HG02981 (cell line): ENCODE measurements around the gene AUH.
A peak's percentile ranks its signal among the peaks of the same experiment; 100 is the strongest.
"Not testable (repeated sequence)": the region's sequence is repeated elsewhere in the genome, so short reads cannot be mapped to it uniquely, and the experiment has no call there.

ENCODE experiments used
- ATAC-seq: cut with Tn5 transposase; IDR thresholded peaks from one replicate; pipeline ENCODE4 v1.9.1; 2021; ENCODE audit warnings: mild to moderate bottlenecking, moderate library complexity; ENCODE audit not compliant: unreplicated experiment

AUH gene

GRCh38 chr9:91382298-91382697 is 20.6 kb upstream of the AUH start:
- ATAC-seq: no peak

- ATAC-seq: no peak
Measured at GRCh38 chr9:91379426-91379825, 17.7 kb upstream of the AUH start.

- ATAC-seq: no peak
Measured at GRCh38 chr9:91378695-91379127, 17.0 kb upstream of the AUH start.

- not testable (repeated sequence) for ATAC-seq
Measured at GRCh38 chr9:91378054-91378453, 16.3 kb upstream of the AUH start.

GRCh38 chr9:91376239-91376638 is 14.5 kb upstream of the AUH start:
- ATAC-seq: no peak

- ATAC-seq: no peak
Measured at GRCh38 chr9:91374939-91375338, 13.2 kb upstream of the AUH start.

- ATAC-seq: no peak
Measured at GRCh38 chr9:91371894-91372293, 10.2 kb upstream of the AUH start.

GRCh38 chr9:91370006-91370405 is 8.3 kb upstream of the AUH start:
- not testable (repeated sequence) for ATAC-seq

GRCh38 chr9:91364702-91365101 is 3.0 kb upstream of the AUH start:
- ATAC-seq: no peak

- no peak for ATAC-seq
Measured at GRCh38 chr9:91364005-91364404, 2.3 kb upstream of the AUH start.

GRCh38 chr9:91362051-91362611 is 413 bp upstream of the AUH start:
- ATAC-seq: peak; percentile 2

GRCh38 chr9:91360551-91361290 is 997 bp downstream of the AUH start:
- ATAC-seq: no peak

- ATAC-seq: no peak
Measured at GRCh38 chr9:91359734-91360470, 1.8 kb downstream of the AUH start.

GRCh38 chr9:91359083-91359482 is 2.6 kb downstream of the AUH start:
- ATAC-seq: no peak

GRCh38 chr9:91354881-91355280 is 6.8 kb downstream of the AUH start:
- ATAC-seq: no peak

GRCh38 chr9:91349115-91349555 is 12.6 kb downstream of the AUH start:
- no peak for ATAC-seq

- no peak for ATAC-seq
Measured at GRCh38 chr9:91348191-91348807, 13.4 kb downstream of the AUH start.

- no peak for ATAC-seq
Measured at GRCh38 chr9:91347377-91347776, 14.3 kb downstream of the AUH start.

- no peak for ATAC-seq
Measured at GRCh38 chr9:91346644-91347043, 15.1 kb downstream of the AUH start.

- no peak for ATAC-seq
Measured at GRCh38 chr9:91345978-91346377, 15.7 kb downstream of the AUH start.

- no peak for ATAC-seq
Measured at GRCh38 chr9:91342575-91342974, 19.1 kb downstream of the AUH start.

GRCh38 chr9:91341749-91342148 is 20.0 kb downstream of the AUH start:
- no peak for ATAC-seq
